GM21390 (cell line): Measurements from ENCODE around the gene ZBTB32.
"Not testable (repeated sequence)": the region's sequence is repeated elsewhere in the genome, so short reads cannot be mapped to it uniquely, and the experiment has no call there.

ENCODE experiments used
- ATAC-seq: cut with Tn5 transposase; IDR thresholded peaks from one replicate; pipeline ENCODE4 v1.9.1; 2021; ENCODE audit not compliant: unreplicated experiment

Gene ZBTB32

GRCh38 chr19:35719402-35720162 lies 15.2 kb downstream of the ZBTB32 start:
- ATAC-seq: no peak

- ATAC-seq: no peak
Observed at GRCh38 chr19:35720163-35720524, 15.8 kb downstream of the ZBTB32 start.

- ATAC-seq: no peak
Observed at GRCh38 chr19:35720648-35721047, 16.3 kb downstream of the ZBTB32 start.

- no peak for ATAC-seq
Observed at GRCh38 chr19:35721374-35721773, 17.0 kb downstream of the ZBTB32 start.

GRCh38 chr19:35722461-35722860 lies 18.1 kb downstream of the ZBTB32 start:
- ATAC-seq: no peak

GRCh38 chr19:35722897-35723296 lies 18.5 kb downstream of the ZBTB32 start:
- ATAC-seq: no peak

GRCh38 chr19:35723671-35724070 lies 19.3 kb downstream of the ZBTB32 start:
- ATAC-seq: no peak

GRCh38 chr19:35724132-35724531 lies 19.8 kb downstream of the ZBTB32 start:
- ATAC-seq: not testable (repeated sequence)

- no peak for ATAC-seq
Observed at GRCh38 chr19:35724560-35724959, 20.2 kb downstream of the ZBTB32 start.

GRCh38 chr19:35725216-35725861 lies 21.0 kb downstream of the ZBTB32 start:
- ATAC-seq: no peak

GRCh38 chr19:35727053-35727955 lies 22.9 kb downstream of the ZBTB32 start:
- no peak for ATAC-seq

GRCh38 chr19:35727956-35728706 lies 23.8 kb downstream of the ZBTB32 start:
- no peak for ATAC-seq

GRCh38 chr19:35729021-35729420 lies 24.7 kb downstream of the ZBTB32 start:
- ATAC-seq: no peak

GRCh38 chr19:35729763-35730162 lies 25.4 kb downstream of the ZBTB32 start:
- ATAC-seq: no peak

GRCh38 chr19:35730326-35730725 lies 26.0 kb downstream of the ZBTB32 start:
- ATAC-seq: no peak

GRCh38 chr19:35731353-35731752 lies 27.0 kb downstream of the ZBTB32 start:
- no peak for ATAC-seq

GRCh38 chr19:35731779-35732405 lies 27.5 kb downstream of the ZBTB32 start:
- ATAC-seq: no peak

GRCh38 chr19:35732540-35733179 lies 28.3 kb downstream of the ZBTB32 start:
- ATAC-seq: no peak

GRCh38 chr19:35733180-35734125 lies 29.1 kb downstream of the ZBTB32 start:
- ATAC-seq: no peak
